ENCODE data around the gene CNIH2. TPM values are rescaled to one million over a fixed set of nuclear protein-coding genes. Genes with fewer than 3 reads are reported as not detected.

Gene CNIH2
- total and polyA plus RNA-seq, 2 donors (not counting 1 experiment from before 2014, with no cell fraction given) = 0.92 to 2.0 TPM

GRCh38 chr11:66314561-66315497, 36.9 kb downstream of the CNIH2 start:
- Histone ChIP-seq H3K4me1 (ENCODE audit: control insufficient read depth in 2 of 2, insufficient read depth in 2 of 2, low read length in 2 of 2) (peaks cover 35 to 46% of the 10 kb centered on the region in 2 donors), H4K20me1 (ENCODE audit: control insufficient read depth, insufficient read depth, low read length, poor library complexity, severe bottlenecking) (no peaks in the 10 kb centered on the region), H3K36me3 (replicated peaks in 1 of 2; ENCODE audit: control extremely low read depth in 1 of 2, control insufficient read depth in 1 of 2, extremely low read depth in 1 of 2, insufficient read depth in 2 of 2, low read length in 1 of 2) (no peaks in the 10 kb centered on the region), H3K9ac (ENCODE audit: low read length) (no peak overlapping the region), H3K27me3 (replicated peaks in 1 of 4; ENCODE audit: control extremely low read depth in 1 of 4, control insufficient read depth in 3 of 4, insufficient read depth in 4 of 4, low read length in 3 of 4) (no peaks in the 10 kb centered on the region), H3K4me3 (ENCODE audit: control extremely low read depth in 1 of 5, extremely low read depth in 1 of 5, insufficient read depth in 1 of 5, low read depth in 2 of 5, low read length in 4 of 5) (no peak overlapping the region), H3K27ac (ENCODE audit: low read length in 2 of 2) (no peak overlapping the region), H2AFZ (ENCODE audit: insufficient read depth, low read depth, low read length, poor library complexity, severe bottlenecking) (no peak overlapping the region), H3K79me2 (ENCODE audit: control insufficient read depth, insufficient read depth, low read length) (no peaks in the 10 kb centered on the region), H3K9me3 (ENCODE audit: control extremely low read depth in 1 of 3, control insufficient read depth in 2 of 3, insufficient read depth in 1 of 3, low read length in 2 of 3) (no peaks in the 10 kb centered on the region), H3K4me2 (replicated peaks; ENCODE audit: low read depth, low read length, poor library complexity, severe bottlenecking) (no peak overlapping the region)
- Mint-ChIP-seq H3K9me3 (ENCODE audit: insufficient read depth) (no peaks in the 10 kb centered on the region), H3K27ac (peak overlapping the region; percentile 75), H3K4me3 (peak overlapping the region; percentile 54), H3K27me3 (no peaks in the 10 kb centered on the region), H3K4me1 (peaks cover 51% of the 10 kb centered on the region)
- DNase-seq (no peak), ATAC-seq (ENCODE audit: low read depth) (no peak)
- ChIA-PET CTCF (interaction anchor here (4.9 to 6.3 kb wide), 2 partner anchors 16 to 71 kb away, joined by 63 to 101 read pairs; no protein-coding TSS in a partner anchor), POLR2A (no interaction called here)
- no peak for TF ChIP-seq CTCF (IDR thresholded peaks at IDR 0.05)
- no peak for TF ChIP-seq EZH2 (IDR thresholded peaks at IDR 0.05; ENCODE audit: borderline replicate concordance, insufficient read depth, low read depth, low read length, poor library complexity, severe bottlenecking)
- WGBS (ENCODE audit: insufficient coverage) = 92% methylated on average over 17 of the region's 17 CpGs
- intact Hi-C loops (cut with micrococcal nuclease) = no loop called here

- H3K9me3 ChIP-seq (ENCODE audit: control extremely low read depth in 1 of 3, control insufficient read depth in 2 of 3, insufficient read depth in 1 of 3, low read length in 2 of 3) = no peaks in the 10 kb centered on the region
- ChIA-PET POLR2A (no interaction called here), CTCF (no interaction called here)
- no peak overlapping the region for H2AFZ ChIP-seq (ENCODE audit: insufficient read depth, low read depth, low read length, poor library complexity, severe bottlenecking)
- no peaks in the 10 kb centered on the region for H3K36me3 ChIP-seq (replicated peaks in 1 of 2; ENCODE audit: control extremely low read depth in 1 of 2, control insufficient read depth in 1 of 2, extremely low read depth in 1 of 2, insufficient read depth in 2 of 2, low read length in 1 of 2)
- H3K4me1 ChIP-seq (ENCODE audit: control insufficient read depth in 2 of 2, insufficient read depth in 2 of 2, low read length in 2 of 2) = peaks cover 35 to 46% of the 10 kb centered on the region in 2 donors
- H3K79me2 ChIP-seq (ENCODE audit: control insufficient read depth, insufficient read depth, low read length) = no peaks in the 10 kb centered on the region
- H3K9ac ChIP-seq (ENCODE audit: low read length) = no peak overlapping the region
- no peaks in the 10 kb centered on the region for H4K20me1 ChIP-seq (ENCODE audit: control insufficient read depth, insufficient read depth, low read length, poor library complexity, severe bottlenecking)
- ATAC-seq (ENCODE audit: low read depth) = no peak
- H3K27me3 Mint-ChIP-seq = no peaks in the 10 kb centered on the region
- no peak overlapping the region for H3K4me3 ChIP-seq (ENCODE audit: control extremely low read depth in 1 of 5, extremely low read depth in 1 of 5, insufficient read depth in 1 of 5, low read depth in 2 of 5, low read length in 4 of 5)
- H3K27me3 ChIP-seq (replicated peaks in 1 of 4; ENCODE audit: control extremely low read depth in 1 of 4, control insufficient read depth in 3 of 4, insufficient read depth in 4 of 4, low read length in 3 of 4) = no peaks in the 10 kb centered on the region
- H3K9me3 Mint-ChIP-seq (ENCODE audit: insufficient read depth) = no peaks in the 10 kb centered on the region
- intact Hi-C loops (cut with micrococcal nuclease) = no loop called here
- DNase-seq = no peak
- H3K27ac ChIP-seq (ENCODE audit: low read length in 2 of 2) = no peak overlapping the region
- peak overlapping the region; percentile 54 for H3K4me3 Mint-ChIP-seq
- H3K27ac Mint-ChIP-seq = peak overlapping the region; percentile 75
- peaks cover 53% of the 10 kb centered on the region for H3K4me1 Mint-ChIP-seq
- whole genome bisulfite sequencing (ENCODE audit: insufficient coverage) = 95% methylated on average over 14 of the region's 14 CpGs
- TF ChIP-seq EZH2 (IDR thresholded peaks at IDR 0.05; ENCODE audit: borderline replicate concordance, insufficient read depth, low read depth, low read length, poor library complexity, severe bottlenecking) (no peak), CTCF (IDR thresholded peaks at IDR 0.05) (no peak)
- H3K4me2 ChIP-seq (replicated peaks; ENCODE audit: low read depth, low read length, poor library complexity, severe bottlenecking) = no peak overlapping the region
Observed at GRCh38 chr11:66315498-66315885, 37.5 kb downstream of the CNIH2 start.
